Type B pancreatic cell (in vitro differentiated cells): Measurements from ENCODE around the gene KCNJ3. TPM values are rescaled to one million over a fixed set of nuclear protein-coding genes. Genes with fewer than 3 reads are reported as not detected.

Experiments
- DNase-seq: peaks from one replicate; pipeline ENCODE4 v3.0.0; 2021; ENCODE audit warnings: mixed read lengths; ENCODE audit not compliant: unreplicated experiment; ENCODE audit errors: extremely low spot score
- H3K27ac Mint-ChIP-seq: 2 replicates; pipeline ENCODE4 v1.8.0; 2021; ENCODE audit warnings: mild to moderate bottlenecking, mixed read lengths
- H3K27me3 Mint-ChIP-seq: 2 replicates; pipeline ENCODE4 v1.8.0; 2021; ENCODE audit warnings: mixed read lengths
- H3K36me3 Mint-ChIP-seq: 2 replicates; pipeline ENCODE4 v1.8.0; 2021; ENCODE audit warnings: mixed read lengths
- H3K4me1 Mint-ChIP-seq: one replicate; pipeline ENCODE4 v1.8.0; 2021; ENCODE audit warnings: mixed read lengths; ENCODE audit not compliant: unreplicated experiment
- H3K4me3 Mint-ChIP-seq: 2 replicates; pipeline ENCODE4 v1.8.0; 2021; ENCODE audit warnings: mild to moderate bottlenecking, mixed read lengths
- H3K9me3 Mint-ChIP-seq: 2 replicates; pipeline ENCODE4 v1.8.0; 2021; ENCODE audit warnings: mixed read lengths
- total RNA-seq: library from RNA; stranded (reverse); gene quantifications from 2 replicates; pipeline ENCODE4 v1.2.1, GENCODE V29; 2021; ENCODE audit warnings: low replicate concordance
- TF ChIP-seq, protein P1 (sequence below): fragments of 200-600 bp; sonication (generic); conservative IDR thresholded peaks from 2 replicates; pipeline ENCODE4 v1.5.0; 2021; ENCODE audit warnings: antibody characterized with exemption, mild to moderate bottlenecking

The KCNJ3 gene
- total RNA-seq, 1 donor from 2014 or later = 6.0 TPM

DNA sequence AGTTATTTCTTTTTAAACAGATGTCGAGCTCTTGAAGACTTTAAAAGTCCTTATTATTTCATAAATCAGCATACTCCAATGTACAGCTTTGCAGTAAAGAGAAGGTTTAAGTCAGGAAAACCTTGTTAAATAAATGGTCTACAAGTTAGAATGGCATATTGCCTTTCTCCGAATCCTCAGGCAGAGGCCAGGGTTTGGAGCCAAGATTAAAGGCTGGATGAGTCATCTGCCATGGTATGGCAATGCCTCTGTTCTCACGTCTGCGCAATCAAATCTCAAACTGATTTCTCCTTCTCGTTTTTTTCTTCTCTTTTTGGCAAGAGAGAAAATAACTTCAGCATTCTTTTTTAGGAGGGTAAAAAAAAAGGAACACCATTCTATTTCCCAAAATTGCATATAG, 5.6 kb upstream of the KCNJ3 start:
- Mint-ChIP-seq H3K9me3 (no peaks in the 10 kb centered on the region), H3K27me3 (peaks cover 29% of the 10 kb centered on the region), H3K27ac (no peak overlapping the region), H3K4me1 (peaks cover 5% of the 10 kb centered on the region), H3K4me3 (no peak overlapping the region), H3K36me3 (no peaks in the 10 kb centered on the region)
- no peak for DNase-seq
- TF ChIP-seq, protein P1, sequence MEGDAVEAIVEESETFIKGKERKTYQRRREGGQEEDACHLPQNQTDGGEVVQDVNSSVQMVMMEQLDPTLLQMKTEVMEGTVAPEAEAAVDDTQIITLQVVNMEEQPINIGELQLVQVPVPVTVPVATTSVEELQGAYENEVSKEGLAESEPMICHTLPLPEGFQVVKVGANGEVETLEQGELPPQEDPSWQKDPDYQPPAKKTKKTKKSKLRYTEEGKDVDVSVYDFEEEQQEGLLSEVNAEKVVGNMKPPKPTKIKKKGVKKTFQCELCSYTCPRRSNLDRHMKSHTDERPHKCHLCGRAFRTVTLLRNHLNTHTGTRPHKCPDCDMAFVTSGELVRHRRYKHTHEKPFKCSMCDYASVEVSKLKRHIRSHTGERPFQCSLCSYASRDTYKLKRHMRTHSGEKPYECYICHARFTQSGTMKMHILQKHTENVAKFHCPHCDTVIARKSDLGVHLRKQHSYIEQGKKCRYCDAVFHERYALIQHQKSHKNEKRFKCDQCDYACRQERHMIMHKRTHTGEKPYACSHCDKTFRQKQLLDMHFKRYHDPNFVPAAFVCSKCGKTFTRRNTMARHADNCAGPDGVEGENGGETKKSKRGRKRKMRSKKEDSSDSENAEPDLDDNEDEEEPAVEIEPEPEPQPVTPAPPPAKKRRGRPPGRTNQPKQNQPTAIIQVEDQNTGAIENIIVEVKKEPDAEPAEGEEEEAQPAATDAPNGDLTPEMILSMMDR = no peak

DNA sequence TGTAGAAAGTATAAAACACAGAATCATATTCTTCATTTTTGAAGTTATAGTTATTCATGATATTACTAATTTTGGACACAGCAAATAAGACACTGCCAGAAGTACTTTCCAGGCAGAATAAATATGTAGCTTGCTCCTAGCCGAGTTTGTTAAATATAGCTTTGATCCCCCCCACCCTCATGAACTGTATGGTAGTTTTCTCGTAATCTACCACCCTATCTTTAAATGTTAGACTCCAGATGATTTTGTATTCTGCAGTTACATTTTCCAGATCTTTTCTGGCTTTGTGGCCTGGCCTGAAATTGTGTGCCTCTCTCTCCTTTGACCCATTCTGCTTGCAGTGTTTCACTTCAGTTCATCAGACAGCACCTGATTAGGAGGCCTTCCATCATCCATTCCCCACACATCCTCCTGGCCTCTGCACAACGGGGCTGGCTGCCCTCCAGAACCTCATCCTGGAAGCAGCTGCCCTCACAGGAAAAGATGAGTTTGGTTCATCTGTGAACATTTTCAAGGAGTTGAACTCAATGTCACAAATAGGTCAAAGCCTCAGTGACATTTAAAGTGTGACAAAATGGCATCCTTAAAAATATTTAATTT, 4.7 kb upstream of the KCNJ3 start:
- H3K27me3 Mint-ChIP-seq = peaks cover 36% of the 10 kb centered on the region
- H3K36me3 Mint-ChIP-seq = no peaks in the 10 kb centered on the region
- H3K4me3 Mint-ChIP-seq = no peak overlapping the region
- H3K4me1 Mint-ChIP-seq = peaks cover 5% of the 10 kb centered on the region
- H3K9me3 Mint-ChIP-seq = no peaks in the 10 kb centered on the region
- TF ChIP-seq, protein P1 = no peak
- no peak overlapping the region for H3K27ac Mint-ChIP-seq
- DNase-seq = no peak

DNA sequence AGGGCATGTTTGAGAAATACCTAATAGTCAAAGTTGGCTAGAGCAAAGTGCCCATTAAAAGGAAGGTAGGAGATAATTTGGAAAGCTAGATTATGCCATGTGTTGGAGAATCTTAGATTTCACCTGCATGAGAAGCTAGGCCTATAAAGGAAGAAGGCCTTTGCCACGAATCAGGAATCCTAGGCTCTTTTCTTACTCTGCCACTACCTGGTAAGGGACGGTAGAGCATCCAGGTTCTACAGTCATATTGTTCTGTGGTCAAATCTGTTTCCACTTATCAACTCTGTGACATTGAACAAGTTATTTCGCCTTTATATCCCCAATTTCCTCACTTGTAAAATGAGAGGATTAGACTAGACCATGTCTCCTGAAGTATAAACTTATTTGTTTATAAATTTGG, 3.6 kb upstream of the KCNJ3 start:
- Mint-ChIP-seq H3K27me3 (peaks cover 47% of the 10 kb centered on the region), H3K36me3 (no peaks in the 10 kb centered on the region)

DNA sequence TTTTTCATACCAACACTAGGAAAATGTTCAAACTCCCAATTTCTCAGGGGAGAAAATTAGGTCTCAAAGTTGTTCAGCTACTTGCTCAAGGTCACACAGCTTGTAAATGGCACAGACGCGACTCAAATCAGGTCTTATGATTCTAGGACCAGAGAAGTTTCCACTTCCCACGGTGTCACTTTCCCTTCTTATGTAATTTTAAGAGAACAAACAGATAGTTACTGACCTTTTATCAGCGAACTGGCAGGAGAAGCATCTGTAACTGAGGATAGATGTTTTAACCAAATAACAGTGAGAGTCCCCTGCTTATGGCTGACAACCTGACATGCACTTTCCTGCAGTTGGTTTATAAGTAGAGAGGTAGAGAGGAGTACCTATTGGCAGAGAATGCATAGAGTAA, 2.1 kb upstream of the KCNJ3 start:
- Mint-ChIP-seq H3K36me3 (no peaks in the 10 kb centered on the region), H3K27me3 (peaks cover 50% of the 10 kb centered on the region), H3K4me3 (peak overlapping the region; percentile 57), H3K4me1 (peaks cover 13% of the 10 kb centered on the region), H3K9me3 (peaks cover 4% of the 10 kb centered on the region), H3K27ac (no peak overlapping the region)
- DNase-seq = no peak
- TF ChIP-seq, protein P1 = no peak

More for the DNA sequence above, 3.6 kb upstream of the KCNJ3 start:
- Mint-ChIP-seq H3K4me1 (peaks cover 13% of the 10 kb centered on the region), H3K27ac (no peak overlapping the region), H3K4me3 (no peak overlapping the region), H3K9me3 (peaks cover 4% of the 10 kb centered on the region)
- TF ChIP-seq, protein P1 = no peak
- no peak for DNase-seq

DNA sequence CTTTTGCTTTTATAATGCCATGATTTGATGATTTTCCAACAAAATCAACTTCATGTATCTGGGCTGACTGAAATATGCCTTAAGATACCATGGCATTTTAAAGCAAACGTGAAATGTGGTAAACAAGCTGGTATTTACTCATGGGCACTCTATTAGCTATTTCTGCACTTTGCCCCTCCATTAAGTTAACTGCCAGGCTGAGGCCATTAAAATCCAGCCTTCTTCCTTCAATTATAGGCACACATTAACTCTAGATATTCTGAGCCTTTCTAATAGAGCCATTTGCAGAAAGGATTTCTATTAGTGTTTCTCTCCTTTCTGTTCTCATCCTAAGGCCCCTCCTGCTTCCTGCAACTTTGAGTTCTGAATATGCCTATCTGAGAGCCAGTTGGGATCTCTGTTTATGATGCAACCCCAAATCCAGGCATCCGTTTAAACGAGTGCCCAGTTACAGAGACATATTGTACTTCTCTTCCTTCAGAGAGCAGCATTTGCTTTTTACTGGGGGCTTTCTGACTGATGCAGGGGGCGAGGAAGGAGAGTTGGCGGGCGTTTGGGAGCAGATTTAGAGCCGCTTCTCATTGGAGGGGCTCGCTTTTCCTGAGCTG, 1.6 kb upstream of the KCNJ3 start:
- Mint-ChIP-seq H3K27me3 (peaks cover 54% of the 10 kb centered on the region), H3K4me1 (peaks cover 13% of the 10 kb centered on the region), H3K36me3 (no peaks in the 10 kb centered on the region), H3K27ac (peak overlapping the region; percentile 54), H3K4me3 (peak overlapping the region; percentile 87), H3K9me3 (peaks cover 4% of the 10 kb centered on the region)
- TF ChIP-seq, protein P1 = no peak
- no peak for DNase-seq
